ENCODE data around the gene CRABP2. TPM values are rescaled to one million over a fixed set of nuclear protein-coding genes. Genes with fewer than 3 reads are reported as not detected.

The CRABP2 gene
- total RNA-seq, 1 experiment from 2014 or later, result 1.1 TPM

DNA sequence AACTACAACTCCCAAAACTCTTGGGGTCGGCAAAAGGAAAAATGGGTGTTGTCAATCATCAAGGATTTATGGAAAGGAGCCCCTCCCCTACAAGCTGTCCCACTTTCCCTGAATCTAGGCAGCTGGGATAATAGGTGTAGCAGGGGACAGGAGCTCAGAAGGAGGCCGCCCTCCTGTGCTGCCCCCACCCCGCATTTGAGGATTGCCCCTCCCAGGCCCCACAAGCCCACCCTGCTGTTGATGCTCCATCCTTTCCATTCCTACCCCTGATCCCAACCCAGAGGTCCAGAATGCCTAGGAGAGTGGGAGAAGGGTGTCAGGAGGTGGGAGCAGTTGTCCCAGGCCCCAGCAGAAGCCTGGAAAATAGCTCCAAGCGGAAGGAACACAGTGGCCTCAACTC is 37.4 kb upstream of the CRABP2 start:
- BruUV-seq (replicated peaks), result no TSS peak
- POLR2A ChIA-PET (ENCODE audit: low non-redundant PET), result interaction anchor here (0.7 kb wide), 1 partner anchor 12 kb away, joined by 4 read pairs; no protein-coding TSS in a partner anchor
- H3K36me3 ChIP-seq (ENCODE audit: insufficient read depth, low read length, poor library complexity, severe bottlenecking), result peaks cover 44% of the 10 kb centered on the region

GRCh38 chr1:156742017-156742416 is 36.6 kb upstream of the CRABP2 start:
- peak overlapping the region; percentile 1 for H3K27ac ChIP-seq (ENCODE audit: low read depth, low read length, poor library complexity, severe bottlenecking)
- intact Hi-C loops (cut with micrococcal nuclease; ENCODE audit: unreplicated experiment), result no loop called here
- no peak for DNase-seq (ENCODE audit: low spot score)
- H3K4me1 ChIP-seq (ENCODE audit: insufficient read depth, low read length, poor library complexity, severe bottlenecking), result peaks cover 24% of the 10 kb centered on the region
- H3K36me3 ChIP-seq (ENCODE audit: insufficient read depth, low read length, poor library complexity, severe bottlenecking), result peaks cover 51% of the 10 kb centered on the region
- no peaks in the 10 kb centered on the region for H3K27me3 ChIP-seq (replicated peaks; ENCODE audit: insufficient read depth, low read depth, low read length, poor library complexity)
- H3K4me3 ChIP-seq (ENCODE audit: low read depth, low read length, poor library complexity, severe bottlenecking), result no peak overlapping the region
- ChIA-PET POLR2A (ENCODE audit: low non-redundant PET) (no interaction called here), CTCF (no interaction called here)
- TF ChIP-seq, protein P1, sequence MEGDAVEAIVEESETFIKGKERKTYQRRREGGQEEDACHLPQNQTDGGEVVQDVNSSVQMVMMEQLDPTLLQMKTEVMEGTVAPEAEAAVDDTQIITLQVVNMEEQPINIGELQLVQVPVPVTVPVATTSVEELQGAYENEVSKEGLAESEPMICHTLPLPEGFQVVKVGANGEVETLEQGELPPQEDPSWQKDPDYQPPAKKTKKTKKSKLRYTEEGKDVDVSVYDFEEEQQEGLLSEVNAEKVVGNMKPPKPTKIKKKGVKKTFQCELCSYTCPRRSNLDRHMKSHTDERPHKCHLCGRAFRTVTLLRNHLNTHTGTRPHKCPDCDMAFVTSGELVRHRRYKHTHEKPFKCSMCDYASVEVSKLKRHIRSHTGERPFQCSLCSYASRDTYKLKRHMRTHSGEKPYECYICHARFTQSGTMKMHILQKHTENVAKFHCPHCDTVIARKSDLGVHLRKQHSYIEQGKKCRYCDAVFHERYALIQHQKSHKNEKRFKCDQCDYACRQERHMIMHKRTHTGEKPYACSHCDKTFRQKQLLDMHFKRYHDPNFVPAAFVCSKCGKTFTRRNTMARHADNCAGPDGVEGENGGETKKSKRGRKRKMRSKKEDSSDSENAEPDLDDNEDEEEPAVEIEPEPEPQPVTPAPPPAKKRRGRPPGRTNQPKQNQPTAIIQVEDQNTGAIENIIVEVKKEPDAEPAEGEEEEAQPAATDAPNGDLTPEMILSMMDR (conservative IDR thresholded peaks at IDR 0.05; ENCODE audit: low read depth, low read length), result no peak
- no peak for TF ChIP-seq EZH2 (IDR thresholded peaks at IDR 0.05; ENCODE audit: borderline replicate concordance, low read depth, low read length, poor library complexity, severe bottlenecking)
- H3K9me3 ChIP-seq (ENCODE audit: low read depth, low read length, poor library complexity, severe bottlenecking), result no peaks in the 10 kb centered on the region
- BruUV-seq (replicated peaks), result no TSS peak

More for the DNA sequence above, 37.4 kb upstream of the CRABP2 start:
- TF ChIP-seq, protein P1 (conservative IDR thresholded peaks at IDR 0.05; ENCODE audit: low read depth, low read length), result no peak
- no peak for TF ChIP-seq EZH2 (IDR thresholded peaks at IDR 0.05; ENCODE audit: borderline replicate concordance, low read depth, low read length, poor library complexity, severe bottlenecking)
- intact Hi-C loops (cut with micrococcal nuclease; ENCODE audit: unreplicated experiment), result no loop called here
- DNase-seq (ENCODE audit: low spot score), result no peak
- Histone ChIP-seq H3K4me3 (ENCODE audit: low read depth, low read length, poor library complexity, severe bottlenecking) (no peak overlapping the region), H3K4me1 (ENCODE audit: insufficient read depth, low read length, poor library complexity, severe bottlenecking) (peaks cover 29% of the 10 kb centered on the region), H3K9me3 (ENCODE audit: low read depth, low read length, poor library complexity, severe bottlenecking) (no peaks in the 10 kb centered on the region), H3K27ac (ENCODE audit: low read depth, low read length, poor library complexity, severe bottlenecking) (no peak overlapping the region), H3K27me3 (replicated peaks; ENCODE audit: insufficient read depth, low read depth, low read length, poor library complexity) (no peaks in the 10 kb centered on the region)
- CTCF ChIA-PET, result no interaction called here

DNA sequence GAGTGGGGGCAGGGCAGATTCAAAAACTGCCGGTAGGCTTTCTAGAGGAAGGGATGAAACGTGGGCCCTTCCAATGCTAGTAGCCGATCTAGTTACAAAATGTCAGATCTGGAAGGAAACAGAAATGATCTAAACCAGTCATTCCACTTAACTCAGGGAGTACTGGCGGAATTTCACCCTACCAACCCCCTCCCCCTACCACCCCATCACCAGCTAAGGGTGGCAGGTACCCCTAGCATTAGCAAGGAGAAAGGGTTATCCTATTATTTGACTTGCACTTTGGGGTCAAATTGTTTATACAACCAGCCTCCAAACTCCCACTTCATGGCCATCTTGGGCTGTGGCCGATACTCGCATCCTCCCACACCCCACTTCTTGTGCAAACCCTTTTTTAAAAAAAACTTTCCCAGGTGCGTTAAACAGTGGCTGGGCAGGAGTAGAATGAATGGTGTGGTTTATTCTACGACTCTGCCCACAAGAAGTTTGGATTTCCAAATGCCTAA is 36.1 kb upstream of the CRABP2 start:
- Histone ChIP-seq H3K27me3 (replicated peaks; ENCODE audit: insufficient read depth, low read depth, low read length, poor library complexity) (no peaks in the 10 kb centered on the region), H3K4me1 (ENCODE audit: insufficient read depth, low read length, poor library complexity, severe bottlenecking) (peaks cover 20% of the 10 kb centered on the region), H3K36me3 (ENCODE audit: insufficient read depth, low read length, poor library complexity, severe bottlenecking) (peaks cover 56% of the 10 kb centered on the region), H3K9me3 (ENCODE audit: low read depth, low read length, poor library complexity, severe bottlenecking) (no peaks in the 10 kb centered on the region), H3K4me3 (ENCODE audit: low read depth, low read length, poor library complexity, severe bottlenecking) (no peak overlapping the region), H3K27ac (ENCODE audit: low read depth, low read length, poor library complexity, severe bottlenecking) (peak overlapping the region; percentile 77)
- intact Hi-C loops (cut with micrococcal nuclease; ENCODE audit: unreplicated experiment), result loop anchor here (1.0 kb wide), 1 partner anchor 26 kb away; the partner anchor contains the start of gene PRCC
- TF ChIP-seq EZH2 (IDR thresholded peaks at IDR 0.05; ENCODE audit: borderline replicate concordance, low read depth, low read length, poor library complexity, severe bottlenecking), result no peak
- TF ChIP-seq, protein P1 (conservative IDR thresholded peaks at IDR 0.05; ENCODE audit: low read depth, low read length), result no peak
- BruUV-seq (replicated peaks), result no TSS peak
- ChIA-PET CTCF (interaction anchor here (0.9 to 1.6 kb wide), 3 partner anchors 16 to 52 kb away, joined by 3 to 11 read pairs (median 4); partner anchors contain the start of gene PRCC), POLR2A (ENCODE audit: low non-redundant PET) (interaction anchor here (0.6 to 1.1 kb wide), 4 partner anchors 10 to 136 kb away, joined by 3 to 11 read pairs (median 6); partner anchors contain the start of genes ISG20L2 and METTL25B)
- no peak for DNase-seq (ENCODE audit: low spot score)

Measured in A673 (cell line).